ENCODE results near the gene RBBP7.

RBBP7 gene

DNA sequence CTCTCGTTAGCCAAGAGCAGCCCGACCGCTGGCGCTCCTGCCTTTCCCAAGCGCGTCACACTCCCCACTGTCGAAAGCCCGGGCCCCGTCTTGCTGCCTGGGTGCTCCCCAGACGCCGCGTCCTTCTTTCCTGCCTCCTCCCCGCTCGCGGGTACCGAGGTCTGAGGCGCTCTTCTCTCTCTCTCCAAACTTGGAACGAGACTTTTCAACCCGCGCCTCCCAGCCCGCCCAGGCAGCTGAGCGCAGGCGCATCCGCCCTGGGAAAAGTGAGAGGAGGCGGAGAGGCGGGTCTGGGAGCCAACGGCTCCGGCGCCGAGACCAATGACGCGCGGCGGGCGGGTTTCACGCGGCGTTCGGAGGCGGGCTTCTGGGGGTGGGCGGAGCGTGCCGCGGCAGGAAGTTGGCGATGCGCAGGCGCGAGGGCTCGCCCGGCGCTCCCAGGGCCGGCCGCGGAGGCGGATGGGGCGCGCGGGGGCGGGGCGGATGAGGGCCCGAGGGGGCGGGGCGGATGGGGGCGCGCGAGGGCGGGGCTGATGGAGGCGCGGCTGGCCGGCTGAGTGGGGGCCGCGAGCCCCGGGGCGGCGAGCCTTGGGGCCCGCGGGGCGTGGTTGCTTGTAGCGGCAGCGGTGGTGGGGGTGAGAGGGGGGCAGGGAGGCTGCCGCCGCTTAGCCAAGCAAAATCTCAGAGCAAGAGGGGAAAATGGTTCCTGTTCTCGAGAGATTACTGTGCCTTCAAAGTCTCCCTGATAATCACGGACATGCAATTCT lies at the start of gene RBBP7:
TSS of gene RBBP7 (minus strand) at position 268 of the 767 bp plus-strand sequence. CDS start 309 bp downstream, outside the sequence.
- in situ Hi-C loops (cut with MboI; ENCODE audit: low sequenced_read_pairs): no loop called here

DNA sequence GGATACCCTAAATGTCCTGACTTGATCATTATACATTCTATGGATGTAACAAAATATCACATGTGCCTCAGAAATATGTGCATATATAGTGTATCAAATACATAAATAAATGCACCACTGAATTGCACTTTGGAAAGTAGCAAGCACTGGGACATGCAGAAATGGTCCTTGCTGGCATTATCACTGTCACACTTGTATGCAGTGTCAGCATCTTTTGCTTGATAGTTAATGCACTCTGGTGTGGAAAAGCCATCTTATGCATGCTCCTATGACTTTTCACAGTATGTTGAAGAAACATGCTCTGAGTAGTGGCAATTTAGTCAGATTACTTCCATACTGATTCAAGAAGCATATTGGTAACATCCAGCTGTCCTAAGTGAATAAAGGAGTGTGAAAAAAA lies 48.8 kb upstream of the RBBP7 start:
- in situ Hi-C loops (cut with MboI; ENCODE audit: low sequenced_read_pairs): no loop called here

DNA sequence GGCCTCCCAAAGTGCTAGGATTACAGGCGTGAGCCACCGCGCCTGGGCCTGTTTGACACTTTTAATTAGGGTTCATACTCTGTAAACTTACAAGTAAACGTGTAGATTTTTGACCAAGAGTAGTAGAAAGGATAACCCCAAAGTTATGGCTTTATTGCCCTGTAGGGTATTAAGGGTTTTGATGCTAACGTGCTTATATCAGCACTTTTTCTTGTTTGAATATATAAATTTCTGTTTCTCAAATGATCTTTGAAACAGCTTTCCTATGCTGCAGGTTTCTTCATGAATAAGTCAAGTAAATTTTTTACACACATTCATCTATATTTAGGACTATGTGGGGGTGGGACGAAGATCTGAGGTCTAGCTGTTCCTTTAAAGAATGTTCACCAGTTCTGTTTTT lies 47.0 kb upstream of the RBBP7 start:
- in situ Hi-C loops (cut with MboI; ENCODE audit: low sequenced_read_pairs): no loop called here

DNA sequence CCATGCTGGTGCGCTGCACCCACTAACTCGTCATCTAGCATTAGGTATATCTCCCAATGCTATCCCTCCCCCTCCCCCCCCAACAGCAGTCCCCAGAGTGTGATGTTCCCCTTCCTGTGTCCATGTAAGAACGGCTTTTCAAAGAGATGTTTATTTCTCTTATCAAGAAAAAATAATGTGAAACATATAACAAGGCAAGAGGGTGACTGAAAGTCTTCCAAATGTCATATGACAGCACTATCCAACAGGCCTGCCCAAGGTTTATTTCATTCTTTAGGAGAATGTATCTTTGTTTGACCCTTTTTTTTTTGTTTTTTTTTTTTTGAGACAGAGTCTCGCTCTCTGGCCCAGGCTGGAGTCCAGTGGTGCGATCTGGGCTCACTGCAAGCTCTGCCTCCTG lies 46.4 kb upstream of the RBBP7 start:
- in situ Hi-C loops (cut with MboI; ENCODE audit: low sequenced_read_pairs): no loop called here

DNA sequence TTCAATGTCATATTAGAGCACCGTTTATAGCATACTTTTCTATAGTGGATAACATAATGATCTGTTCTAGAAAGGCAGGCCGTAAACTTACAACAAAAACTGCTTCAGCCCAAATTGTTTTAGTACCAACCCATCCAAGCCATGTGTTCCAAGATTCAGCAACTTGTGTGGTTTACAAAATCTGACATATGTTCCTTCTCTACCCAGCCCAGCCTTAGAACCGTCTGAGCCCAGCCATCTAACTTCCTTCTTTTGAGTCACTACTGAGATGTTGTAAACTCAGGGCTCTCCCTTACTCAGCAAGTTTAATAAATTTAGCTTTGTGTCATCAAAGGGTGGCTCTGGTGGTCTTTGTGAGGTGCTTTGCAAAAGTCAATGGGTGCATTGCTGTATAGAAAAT lies 43.9 kb upstream of the RBBP7 start:
- in situ Hi-C loops (cut with MboI; ENCODE audit: low sequenced_read_pairs): no loop called here

DNA sequence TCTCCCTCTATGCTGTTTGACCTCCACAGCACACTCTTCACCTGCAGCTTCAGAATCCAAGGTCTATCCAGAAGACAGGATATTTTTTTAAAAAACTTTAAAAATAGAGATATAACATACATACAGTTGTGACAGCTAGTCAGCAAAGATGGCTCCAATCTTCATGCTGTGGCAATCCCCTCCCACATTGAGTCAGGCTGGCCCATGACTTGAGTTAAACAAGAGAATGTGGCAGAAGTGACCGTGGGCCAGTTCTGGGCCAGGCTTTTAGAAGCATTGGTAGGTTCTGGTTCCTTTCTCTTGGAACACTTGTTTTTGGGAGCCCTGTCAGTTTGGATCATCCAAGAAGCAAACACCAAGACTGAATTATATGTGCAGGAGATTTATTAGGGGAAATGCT lies 40.2 kb upstream of the RBBP7 start:
- in situ Hi-C loops (cut with MboI; ENCODE audit: low sequenced_read_pairs): no loop called here

DNA sequence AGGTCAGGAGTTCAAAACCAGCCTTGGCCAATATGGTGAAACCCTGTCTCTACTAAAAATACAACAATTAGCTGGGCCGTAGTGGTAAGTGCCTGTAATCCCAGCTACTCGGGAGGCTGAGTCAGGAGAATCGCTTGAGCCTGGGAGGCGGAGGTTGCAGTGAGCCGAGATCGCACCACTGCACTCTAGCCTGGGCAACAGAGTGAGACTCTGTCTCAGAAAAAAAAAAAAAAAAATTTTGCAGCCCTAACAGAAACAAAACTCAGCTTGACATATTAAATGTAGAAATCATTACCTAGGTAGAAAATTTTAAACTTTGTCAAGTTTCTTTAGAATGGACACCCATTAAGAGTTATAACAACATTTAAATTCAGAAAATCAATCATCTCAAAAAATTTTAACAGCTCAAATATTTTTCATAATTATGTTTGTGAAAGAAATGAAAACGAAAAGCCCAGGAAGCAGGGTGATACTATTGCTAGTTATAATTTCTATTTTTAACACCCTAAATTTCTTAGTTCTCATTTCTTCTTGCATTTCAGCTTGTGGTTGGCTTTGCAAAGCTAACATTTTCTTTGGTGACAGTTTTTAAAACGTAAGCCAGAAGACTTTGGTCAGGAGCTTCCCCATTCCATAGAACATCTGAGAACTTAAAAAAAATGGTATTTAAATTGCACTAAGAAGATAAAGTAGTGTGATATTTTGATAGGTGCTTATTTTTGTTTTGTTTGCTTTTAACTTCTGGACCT lies 33.3 kb upstream of the RBBP7 start:
- in situ Hi-C loops (cut with MboI; ENCODE audit: low sequenced_read_pairs): no loop called here

DNA sequence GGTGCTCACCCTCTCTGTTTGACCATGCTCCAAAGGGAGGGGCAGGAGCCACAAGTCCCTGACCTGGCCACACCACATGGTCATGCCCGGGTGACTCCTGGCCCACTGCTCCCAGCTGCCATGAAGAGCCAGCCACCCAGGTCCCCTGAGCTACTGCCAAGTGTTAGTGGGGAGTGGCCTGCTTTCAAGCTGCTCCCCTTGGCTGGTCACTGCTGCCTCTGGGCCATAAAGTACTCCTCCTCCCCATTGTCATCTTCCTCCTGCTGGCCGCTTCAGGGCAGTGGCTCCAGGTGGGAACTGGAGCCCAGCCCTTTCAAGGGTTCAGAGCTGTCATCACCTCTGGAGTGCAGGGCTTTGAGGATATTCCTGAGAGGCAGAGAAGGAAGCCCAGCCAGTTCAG lies 27.3 kb upstream of the RBBP7 start:
- in situ Hi-C loops (cut with MboI; ENCODE audit: low sequenced_read_pairs): no loop called here

DNA sequence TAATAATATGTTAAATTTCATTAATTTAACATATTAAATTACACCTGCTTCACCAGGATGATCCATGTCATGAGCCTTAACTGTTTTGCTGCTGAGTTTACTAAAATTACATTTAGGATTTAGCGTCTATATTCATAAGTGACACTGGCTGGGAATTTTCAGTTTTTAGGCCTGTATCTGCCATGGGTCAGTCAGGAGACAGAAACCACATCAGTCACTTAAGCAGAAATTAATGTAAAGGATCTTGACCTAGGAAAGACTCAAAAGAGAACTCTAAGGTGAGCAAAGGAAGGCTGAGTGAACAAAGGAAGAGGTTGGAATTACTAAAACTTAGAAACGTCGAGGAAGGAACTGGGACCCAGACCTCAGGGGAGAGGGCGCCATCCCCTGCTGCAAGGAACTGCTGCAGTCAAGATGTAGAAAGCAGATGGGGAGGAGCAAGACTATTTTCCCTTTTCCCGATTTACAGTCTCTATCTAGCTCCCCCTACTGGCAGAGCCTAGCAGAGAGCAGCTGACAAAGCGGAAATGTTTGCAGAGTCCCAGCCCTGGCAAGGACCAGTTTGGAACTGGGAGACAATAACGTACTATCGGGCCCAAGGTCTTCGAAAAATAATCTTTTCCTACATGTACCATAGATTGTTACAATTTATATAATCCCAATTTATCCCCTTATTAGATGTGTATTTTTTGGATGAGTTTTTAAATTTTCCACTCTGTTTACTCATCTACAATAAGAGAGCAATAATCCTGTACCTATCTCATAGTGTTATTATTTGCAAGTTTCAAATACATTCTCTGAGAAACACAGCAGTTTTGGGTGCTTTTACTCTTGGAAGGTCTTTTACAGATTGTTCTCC lies 22.6 kb upstream of the RBBP7 start:
- in situ Hi-C loops (cut with MboI; ENCODE audit: low sequenced_read_pairs): no loop called here

DNA sequence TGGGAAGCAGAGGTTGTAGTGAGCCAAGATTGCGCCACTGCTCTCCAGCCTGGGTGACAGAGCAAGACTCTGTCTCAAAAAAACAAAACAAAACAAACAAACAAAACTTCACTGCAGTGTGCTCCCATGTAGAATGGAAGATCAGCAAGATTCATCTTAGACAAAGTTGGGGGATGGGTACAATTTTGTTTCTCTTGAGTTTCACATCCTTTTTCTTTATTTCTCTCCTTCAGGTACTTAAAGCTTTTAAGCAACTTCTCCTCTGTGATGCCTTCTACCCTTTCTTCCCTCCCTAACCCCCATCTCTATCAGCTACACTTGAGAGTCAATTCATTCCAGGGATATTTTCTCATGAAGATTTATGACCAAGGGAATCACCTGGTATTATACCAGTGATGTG lies 15.5 kb upstream of the RBBP7 start:
- in situ Hi-C loops (cut with MboI; ENCODE audit: low sequenced_read_pairs): no loop called here

DNA sequence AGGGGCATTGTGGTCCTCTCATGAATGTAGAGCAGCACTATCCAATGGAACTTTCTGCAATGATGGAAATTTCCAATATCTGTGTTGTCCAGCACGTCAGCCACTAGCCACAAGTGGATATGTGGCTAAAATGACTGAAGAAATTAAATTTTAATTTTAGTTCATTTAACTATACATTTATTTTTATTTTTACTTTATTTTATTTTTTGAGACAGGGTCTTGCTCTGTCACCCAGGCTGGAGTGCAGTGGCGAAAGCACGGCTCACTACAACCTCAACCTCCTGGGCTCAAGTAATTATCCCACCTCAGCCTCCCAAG lies 13.3 kb upstream of the RBBP7 start:
- in situ Hi-C loops (cut with MboI; ENCODE audit: low sequenced_read_pairs): no loop called here

DNA sequence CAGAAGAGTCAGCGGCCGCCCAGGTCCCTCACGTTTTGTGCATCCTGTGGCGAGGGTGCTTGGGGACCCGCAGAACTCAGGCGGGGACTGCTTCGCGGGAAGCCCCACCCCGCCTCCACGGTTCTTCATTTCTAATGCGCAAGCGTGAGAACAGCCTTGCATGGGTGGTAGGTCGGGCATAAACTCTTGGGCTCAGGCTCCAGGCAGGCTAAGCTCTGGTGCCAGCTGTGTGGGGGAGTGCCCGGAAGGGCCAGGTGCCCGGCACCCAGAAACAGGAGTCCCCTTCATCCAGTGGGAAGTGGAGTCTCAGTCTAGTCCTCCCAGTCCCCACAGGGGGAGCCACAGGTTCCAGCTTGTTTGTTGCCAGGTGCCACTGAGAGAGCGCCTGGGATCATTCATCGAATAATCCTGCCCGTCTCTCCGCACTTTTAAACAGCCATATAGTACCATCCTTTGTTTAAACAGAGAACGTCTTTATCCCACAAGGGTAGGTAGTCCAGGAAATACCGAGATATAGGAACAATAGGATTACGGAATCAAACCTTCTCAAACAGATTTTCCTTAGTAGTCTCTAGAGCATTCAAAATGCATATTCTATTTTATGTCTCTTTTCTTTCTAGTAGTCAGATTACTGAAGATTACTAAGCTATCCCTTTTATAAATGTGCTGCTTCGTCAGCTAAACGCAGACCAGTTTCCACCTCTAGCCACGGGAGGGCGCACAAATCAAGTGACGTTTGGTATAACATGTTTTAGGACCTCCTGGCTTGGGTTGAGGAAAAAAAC lies 12.7 kb upstream of the RBBP7 start:
- in situ Hi-C loops (cut with MboI; ENCODE audit: low sequenced_read_pairs): no loop called here

DNA sequence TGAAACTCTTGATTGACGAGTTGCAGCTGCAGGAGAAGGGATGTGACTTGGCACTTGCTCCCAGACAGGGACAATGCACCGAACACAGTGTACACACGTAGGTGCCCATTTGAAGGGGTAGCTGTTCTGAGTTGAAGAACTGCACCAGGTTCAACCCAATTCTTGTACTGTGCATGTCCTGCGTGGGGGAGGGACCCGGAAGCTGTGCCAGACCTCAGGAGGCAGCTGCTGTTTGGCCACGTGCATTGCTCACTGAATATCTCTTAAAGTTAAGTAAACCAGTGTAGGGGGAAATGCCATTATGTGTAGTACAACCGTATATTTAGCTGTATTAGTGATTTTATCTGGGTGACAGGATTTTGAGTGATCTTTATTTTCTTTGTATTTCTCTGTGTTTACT lies 12.0 kb upstream of the RBBP7 start:
- in situ Hi-C loops (cut with MboI; ENCODE audit: low sequenced_read_pairs): no loop called here

DNA sequence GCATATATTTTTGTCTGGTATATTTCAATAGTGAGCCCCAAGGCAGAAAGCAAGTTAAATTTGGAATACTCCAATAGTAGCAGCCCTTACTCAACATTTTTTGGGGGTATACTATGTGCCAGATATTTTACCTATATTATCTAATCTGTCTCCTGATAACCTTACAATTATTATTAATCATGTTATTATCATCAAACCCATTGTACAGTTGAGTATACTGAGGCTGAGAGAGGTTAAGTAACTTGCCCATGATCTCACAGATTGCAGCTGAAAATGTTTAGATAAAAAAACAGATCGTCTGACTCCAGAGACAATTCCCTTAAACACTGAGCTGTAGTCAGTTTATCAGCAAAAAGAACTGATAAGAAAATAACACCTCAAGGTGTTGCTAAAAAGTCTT lies 6.5 kb upstream of the RBBP7 start:
- in situ Hi-C loops (cut with MboI; ENCODE audit: low sequenced_read_pairs): no loop called here

DNA sequence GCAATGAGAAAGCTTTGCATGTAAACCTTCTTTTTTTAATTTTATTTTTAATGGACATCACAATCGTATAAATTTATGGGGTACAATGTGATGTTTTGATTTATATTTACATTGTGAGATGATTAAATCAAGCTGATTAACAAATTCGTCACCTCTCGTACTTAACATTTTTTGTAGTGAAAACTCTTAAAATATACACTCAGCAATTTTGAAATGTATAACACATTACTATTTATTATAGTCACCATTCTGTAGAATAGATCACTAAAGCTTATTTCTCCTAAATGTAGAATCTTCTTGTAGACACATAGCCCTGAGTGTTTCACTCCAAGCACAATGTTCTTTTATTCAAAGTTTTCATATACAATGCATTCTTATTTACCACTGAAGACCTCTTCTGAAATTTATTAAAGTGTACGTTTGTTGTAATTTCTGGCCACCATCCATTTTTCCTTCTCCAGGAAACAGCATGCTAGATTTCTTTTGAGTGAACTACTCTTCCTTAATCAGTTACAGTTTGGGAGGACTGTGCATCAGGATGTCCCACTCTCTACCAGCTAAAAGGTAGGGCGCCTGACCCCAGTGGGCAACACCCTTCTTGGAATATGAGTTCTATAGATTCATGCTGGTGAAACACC lies 4.4 kb upstream of the RBBP7 start:
- in situ Hi-C loops (cut with MboI; ENCODE audit: low sequenced_read_pairs): no loop called here

DNA sequence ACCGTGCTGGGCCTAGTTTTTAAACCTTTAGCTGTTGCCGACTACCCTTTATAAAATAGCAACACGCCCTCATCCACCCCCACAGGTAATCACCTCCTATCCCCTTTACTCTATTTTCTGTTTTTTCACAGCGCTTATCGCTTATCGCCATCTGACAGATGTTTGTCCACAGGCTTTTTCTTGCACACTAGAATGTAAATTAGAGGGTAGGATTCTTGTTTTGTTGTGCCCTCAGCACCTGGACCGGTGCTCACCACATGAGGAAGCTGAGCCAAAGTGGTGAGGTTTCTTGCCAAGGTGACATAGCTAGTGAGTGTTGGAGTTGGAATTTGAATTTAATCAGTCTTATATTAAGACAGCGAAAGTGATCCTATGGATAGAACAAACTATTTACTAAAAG lies 2.9 kb upstream of the RBBP7 start:
- in situ Hi-C loops (cut with MboI; ENCODE audit: low sequenced_read_pairs): no loop called here

DNA sequence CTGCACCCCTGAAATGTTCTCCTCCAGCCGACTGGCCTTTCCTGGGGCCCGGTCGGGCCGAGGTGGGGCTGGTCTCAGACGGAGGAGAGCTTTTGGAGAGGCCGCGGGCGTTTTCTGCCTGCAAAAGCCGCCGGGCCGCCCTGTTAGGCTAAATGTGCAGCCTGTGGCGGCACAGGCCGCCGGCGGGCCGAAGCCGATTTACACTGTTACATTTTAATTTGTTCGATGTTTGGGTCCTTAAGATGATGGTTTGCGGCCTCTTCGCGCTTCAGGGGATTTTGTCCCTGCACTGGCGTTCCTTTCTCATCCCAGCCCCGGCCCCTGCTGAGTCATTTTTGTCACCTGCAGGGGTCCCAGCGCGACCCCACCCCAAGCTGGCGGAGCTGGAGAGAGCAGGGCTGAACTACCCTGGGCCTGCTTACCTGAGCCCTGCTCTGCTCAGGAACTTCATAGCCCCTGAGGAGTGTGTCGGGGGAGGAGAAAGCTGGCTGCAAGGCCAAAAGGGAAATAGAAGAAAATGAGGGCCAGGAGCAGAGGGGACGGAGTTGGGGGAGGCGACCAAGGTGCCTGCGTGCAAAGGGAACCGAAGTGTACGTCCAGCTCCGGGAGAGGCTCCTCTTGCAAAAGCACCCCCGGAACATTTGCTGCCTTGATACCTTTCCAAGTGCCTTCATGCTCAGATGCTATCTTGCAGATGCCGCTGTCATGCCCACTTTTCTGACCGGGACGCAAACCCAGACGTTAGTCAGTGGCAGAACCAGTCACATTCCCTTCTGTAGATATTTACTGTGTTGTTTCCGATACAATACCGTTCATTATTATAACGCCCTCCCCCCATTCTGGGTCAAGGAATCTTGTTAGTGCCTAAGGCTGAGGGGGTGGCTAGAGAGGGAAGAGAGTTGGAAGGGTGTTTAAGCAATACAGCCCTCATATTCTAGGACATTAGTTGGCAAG lies 977 bp upstream of the RBBP7 start:
- in situ Hi-C loops (cut with MboI; ENCODE audit: low sequenced_read_pairs): no loop called here

DNA sequence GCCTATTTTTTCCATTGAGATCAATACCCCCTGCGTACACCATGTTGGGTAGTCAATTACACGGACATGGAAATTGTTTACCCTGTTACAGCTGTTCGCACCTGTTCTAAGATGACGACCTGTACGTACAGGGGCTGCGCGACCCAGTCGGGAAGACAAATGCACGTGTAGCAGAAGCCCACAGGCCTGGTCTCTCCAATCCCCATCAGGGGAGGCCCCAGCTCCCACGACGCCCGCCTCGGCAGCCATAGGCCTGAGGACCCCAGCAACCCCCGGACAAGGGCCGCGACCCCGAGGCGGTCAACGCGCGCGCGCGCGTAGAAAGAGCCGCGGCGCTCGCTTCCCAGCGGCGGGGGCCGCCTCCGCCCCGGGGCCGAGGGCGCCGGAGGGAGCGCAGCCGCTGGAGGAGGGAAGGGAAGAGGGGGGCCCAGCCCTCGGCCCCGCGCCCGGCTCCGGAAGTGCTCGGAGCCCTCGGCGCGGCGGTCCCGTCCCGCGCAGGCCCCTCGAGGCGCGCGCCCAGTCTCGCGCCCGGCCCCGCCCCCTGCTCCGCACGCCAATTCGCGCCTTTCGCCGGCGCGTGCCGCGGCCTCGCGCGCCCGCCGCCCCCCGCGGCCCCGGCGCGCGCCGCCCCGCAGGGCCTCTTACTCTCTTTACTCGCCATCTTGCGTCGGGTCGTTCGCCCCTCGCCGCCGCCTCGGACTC lies 618 bp downstream of the RBBP7 start:
- in situ Hi-C loops (cut with MboI; ENCODE audit: low sequenced_read_pairs): no loop called here

DNA sequence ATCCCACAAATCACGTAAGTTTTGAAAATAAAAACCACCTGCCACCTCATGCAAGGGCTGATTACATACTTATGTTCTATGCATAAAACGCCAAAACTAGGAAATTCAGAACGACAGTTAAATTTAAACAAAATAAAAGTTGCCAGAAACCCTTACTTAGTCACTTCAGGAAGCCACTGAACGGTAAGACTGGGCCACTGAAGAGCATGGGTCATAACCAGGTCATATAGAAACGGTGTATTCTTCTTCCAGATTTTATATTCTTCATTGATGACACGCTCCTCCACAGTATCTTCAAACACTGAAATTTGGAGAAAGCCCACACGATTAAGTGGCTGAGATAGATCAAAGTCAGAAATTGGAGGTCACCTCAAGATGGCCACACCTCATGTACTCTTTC lies 1.2 kb downstream of the RBBP7 start:
- in situ Hi-C loops (cut with MboI; ENCODE audit: low sequenced_read_pairs): no loop called here
